Endothelial cell of umbilical vein (primary cell): ENCODE data around the gene TUT1. TPM values are rescaled to one million over a fixed set of nuclear protein-coding genes. Genes with fewer than 3 reads are reported as not detected.

Source experiments
- BruUV-seq: library from RNA; stranded (reverse); fragments of 400-500 nt; replicated peaks from 2 replicates; lab custom pipeline; 2021; lab: Mats Ljungman, UMichigan
- CTCF ChIA-PET: fragments of 300-600, 350-600 bp; sonication (Branson Sonifier 250); formaldehyde crosslinking; loops from one replicate; lab custom pipeline; 2021; ENCODE audit warnings: antibody characterized with exemption, inconsistent platforms; lab: Charles Lee
- POLR2A ChIA-PET: fragments of 300-600, 350-600 bp; sonication (Branson Sonifier 250); formaldehyde crosslinking; loops from one replicate; lab custom pipeline; 2021; ENCODE audit warnings: antibody characterized with exemption, inconsistent platforms; lab: Charles Lee
- DNase-seq: peaks from one replicate; pipeline ENCODE4 v3.0.0-alpha.2; 2011; ENCODE audit warnings: low read depth, low spot score
- FAIRE-seq: peaks from 2 replicates; lab custom pipeline; 2011; peaks lifted over from hg19 to GRCh38; lab: Jason Lieb, UNC
- H2AFZ ChIP-seq: 2 replicates; pipeline ENCODE4 v1.6.0; 2012; ENCODE audit warnings: low read depth, low read length, control low read depth, inconsistent platforms
- H3K27ac ChIP-seq: 2 replicates; pipeline ENCODE4 v1.5.1; 2011; ENCODE audit warnings: low read depth, mild to moderate bottlenecking, control low read depth, low read length, moderate library complexity; ENCODE audit not compliant: insufficient read depth
- H3K27me3 ChIP-seq, 2 experiments: 2 replicates each; pipeline versions ENCODE4 v1.6.0 to v1.6.1; 2011; ENCODE audit warnings: low read length in 2 of 2, mixed read lengths in 1 of 2; ENCODE audit not compliant: control insufficient read depth in 2 of 2, insufficient read depth in 2 of 2
- H3K36me3 ChIP-seq, 2 experiments: 2 replicates in 1 of 2; 3 replicates in 1 of 2; pipeline ENCODE4 v1.5.1; 2011; ENCODE audit warnings: low read length in 2 of 2, mild to moderate bottlenecking in 1 of 2, moderate library complexity in 1 of 2; ENCODE audit not compliant: control insufficient read depth in 2 of 2, insufficient read depth in 2 of 2; ENCODE audit errors: extremely low read depth in 1 of 2
- H3K4me1 ChIP-seq: 3 replicates; pipeline ENCODE4 v1.5.1; 2011; ENCODE audit warnings: mild to moderate bottlenecking, low read length; ENCODE audit not compliant: control insufficient read depth, insufficient read depth; ENCODE audit errors: extremely low read depth
- H3K4me2 ChIP-seq: 2 replicates; pipeline ENCODE4 v1.6.1; 2011; ENCODE audit warnings: low read length, control low read depth, mixed read lengths; ENCODE audit not compliant: insufficient read depth
- H3K4me3 ChIP-seq, 3 experiments: fragments of 200-600 bp in 1 of 3; sonication (generic), shearing (Covaris generic) in 1 of 3; replicated peaks in 1 of 3; 2 replicates each; pipeline ENCODE4 v1.5.1; 2011 to 2016; ENCODE audit warnings: control low read depth in 3 of 3, low read length in 3 of 3, mild to moderate bottlenecking in 2 of 3, inconsistent platforms in 1 of 3, low read depth in 1 of 3, moderate library complexity in 1 of 3; ENCODE audit not compliant: insufficient read depth in 1 of 3
- H3K79me2 ChIP-seq: 2 replicates; pipeline ENCODE4 v1.6.0; 2012; ENCODE audit warnings: low read length, inconsistent platforms; ENCODE audit not compliant: control insufficient read depth, insufficient read depth
- H3K9ac ChIP-seq: replicated peaks from 2 replicates; pipeline ENCODE3; 2011; ENCODE audit warnings: low read length, control low read depth; ENCODE audit not compliant: insufficient read depth; ENCODE audit errors: extremely low read depth
- H3K9me1 ChIP-seq: replicated peaks from 3 replicates; pipeline ENCODE4 v1.6.0; 2011; ENCODE audit warnings: mild to moderate bottlenecking, low read length; ENCODE audit not compliant: control insufficient read depth, insufficient read depth; ENCODE audit errors: extremely low read depth
- H3K9me3 ChIP-seq: replicated peaks from 2 replicates; pipeline ENCODE4 v1.5.1; 2012; ENCODE audit warnings: low read length, inconsistent platforms; ENCODE audit not compliant: control insufficient read depth, insufficient read depth
- H4K20me1 ChIP-seq: replicated peaks from 2 replicates; pipeline ENCODE3; 2011; ENCODE audit warnings: mild to moderate bottlenecking, low read length; ENCODE audit not compliant: control insufficient read depth, insufficient read depth; ENCODE audit errors: extremely low read depth
- EZH2 ChIP-seq: IDR thresholded peaks from 2 replicates; pipeline ENCODE4 v1.6.1; 2012; ENCODE audit warnings: borderline replicate concordance, low read depth, mild to moderate bottlenecking, moderate library complexity, low read length, inconsistent platforms; ENCODE audit not compliant: severe bottlenecking
- FOS ChIP-seq: IDR thresholded peaks from 2 replicates; pipeline ENCODE4 v1.6.1; 2011; ENCODE audit warnings: mild to moderate bottlenecking, low read length, moderate library complexity, borderline replicate concordance; ENCODE audit not compliant: insufficient read depth
- GATA2 ChIP-seq: IDR thresholded peaks from 2 replicates; pipeline ENCODE4 v1.7.0; 2011; ENCODE audit warnings: low read depth, mild to moderate bottlenecking, moderate library complexity, mixed read lengths, low read length; ENCODE audit not compliant: insufficient read length, insufficient read depth
- JUN ChIP-seq: IDR thresholded peaks from 2 replicates; pipeline ENCODE4 v1.6.1; 2011; ENCODE audit warnings: borderline replicate concordance, low read depth; ENCODE audit not compliant: insufficient read length, insufficient read depth
- MYC ChIP-seq: IDR thresholded peaks from one replicate; pipeline ENCODE4 v1.6.1; 2011; ENCODE audit warnings: mild to moderate bottlenecking, low read depth, low read length
- POLR2A ChIP-seq: IDR thresholded peaks from 2 replicates; pipeline ENCODE4 v1.6.1; 2012; ENCODE audit warnings: low read depth, mild to moderate bottlenecking, control low read depth, low read length
- POLR2AphosphoS5 ChIP-seq: IDR thresholded peaks from 2 replicates; pipeline ENCODE4 v1.6.1; 2012; ENCODE audit warnings: low read depth, mild to moderate bottlenecking, control low read depth, low read length, moderate library complexity; ENCODE audit not compliant: insufficient read depth
- dilution Hi-C: fragments of 300-500 bp; cut with MboI; formaldehyde crosslinking; loops from one replicate; pipeline ENCODE4 v1.15.0; 2019; ENCODE audit warnings: low sequenced_read_pairs; ENCODE audit not compliant: extremely low pct_ligation_motif_present
- intact Hi-C: fragments of 100-400 bp; cut with micrococcal nuclease; formaldehyde crosslinking; loops from one replicate; pipeline ENCODE4 v1.10.0; 2022
- polyA plus RNA-seq, 4 experiments: library from polyadenylated mRNA; depleted of rRNA in 3 of 4; stranded (reverse) in 3 of 4; unstranded in 1 of 4; fragments of >200 nt; gene quantifications; 2 replicates each; pipeline versions ENCODE4 v1.2.1 to v1.2.3, GENCODE V29; 2011 to 2012; ENCODE audit warnings: missing spikeins in 1 of 4
- total RNA-seq: library from RNA; stranded (reverse); gene quantifications from 2 replicates; pipeline ENCODE4 v1.2.3, GENCODE V29; 2021
- TF ChIP-seq, protein P1 (sequence below), 2 donors: IDR thresholded peaks; 1 replicate in 1 of 2; 2 replicates in 1 of 2; pipeline ENCODE4 v1.5.1; 2011; ENCODE audit warnings: low read length in 2 of 2, mild to moderate bottlenecking in 2 of 2, moderate library complexity in 2 of 2, control low read depth in 1 of 2, inconsistent platforms in 1 of 2, low read depth in 1 of 2; ENCODE audit not compliant: insufficient read depth in 1 of 2; ENCODE audit errors: extremely low read depth in 1 of 2

TUT1 gene
- total and polyA plus RNA-seq, 2 donors (not counting 3 experiments of a cell fraction or from before 2014, with no cell fraction given) = 12.7 to 16.9 TPM

DNA sequence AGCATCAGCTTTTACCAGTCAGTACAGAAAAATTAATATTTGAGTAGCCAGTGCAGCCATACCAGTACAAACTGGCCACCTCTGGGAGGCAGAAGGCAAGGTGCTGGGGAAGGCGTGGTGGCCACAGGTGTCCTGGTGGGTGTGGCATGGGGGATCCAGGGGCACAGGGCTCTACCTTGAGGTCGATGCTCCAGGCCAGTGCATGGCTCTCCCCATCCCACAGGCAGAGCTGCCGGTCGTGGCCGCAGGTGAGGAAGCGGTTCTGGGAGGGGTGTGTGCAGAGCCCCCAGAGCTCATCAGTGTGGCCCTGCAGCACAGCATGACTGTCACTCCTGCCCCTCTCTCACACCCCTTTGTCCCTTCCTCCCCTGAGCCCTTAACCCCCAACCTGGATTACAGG lies 14.1 kb upstream of the TUT1 start:
- peaks cover 0 to 13% of the 10 kb centered on the region in 2 experiments for H3K36me3 ChIP-seq
- H4K20me1 ChIP-seq = no peaks in the 10 kb centered on the region
- DNase-seq (no peak), FAIRE-seq (no peak)
- no peaks in the 10 kb centered on the region for H3K9me3 ChIP-seq
- ChIA-PET POLR2A (no interaction called here), CTCF (interaction anchor here (1.9 kb wide), 1 partner anchor 181 kb away, joined by 4 read pairs; no protein-coding TSS in a partner anchor)
- no peak overlapping the region for H3K9ac ChIP-seq
- BruUV-seq = no TSS peak
- no peak overlapping the region for H3K4me2 ChIP-seq
- TF ChIP-seq, protein P1, sequence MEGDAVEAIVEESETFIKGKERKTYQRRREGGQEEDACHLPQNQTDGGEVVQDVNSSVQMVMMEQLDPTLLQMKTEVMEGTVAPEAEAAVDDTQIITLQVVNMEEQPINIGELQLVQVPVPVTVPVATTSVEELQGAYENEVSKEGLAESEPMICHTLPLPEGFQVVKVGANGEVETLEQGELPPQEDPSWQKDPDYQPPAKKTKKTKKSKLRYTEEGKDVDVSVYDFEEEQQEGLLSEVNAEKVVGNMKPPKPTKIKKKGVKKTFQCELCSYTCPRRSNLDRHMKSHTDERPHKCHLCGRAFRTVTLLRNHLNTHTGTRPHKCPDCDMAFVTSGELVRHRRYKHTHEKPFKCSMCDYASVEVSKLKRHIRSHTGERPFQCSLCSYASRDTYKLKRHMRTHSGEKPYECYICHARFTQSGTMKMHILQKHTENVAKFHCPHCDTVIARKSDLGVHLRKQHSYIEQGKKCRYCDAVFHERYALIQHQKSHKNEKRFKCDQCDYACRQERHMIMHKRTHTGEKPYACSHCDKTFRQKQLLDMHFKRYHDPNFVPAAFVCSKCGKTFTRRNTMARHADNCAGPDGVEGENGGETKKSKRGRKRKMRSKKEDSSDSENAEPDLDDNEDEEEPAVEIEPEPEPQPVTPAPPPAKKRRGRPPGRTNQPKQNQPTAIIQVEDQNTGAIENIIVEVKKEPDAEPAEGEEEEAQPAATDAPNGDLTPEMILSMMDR (IDR thresholded peaks at IDR 0.05; ENCODE audit: extremely low read depth in 1 of 2, insufficient read depth in 1 of 2, low read depth in 1 of 2, low read length in 2 of 2) = no peak
- no peak for TF ChIP-seq JUN
- no peak for TF ChIP-seq MYC
- no peak for TF ChIP-seq EZH2
- no peak for TF ChIP-seq GATA2
- no peak for TF ChIP-seq FOS
- TF ChIP-seq POLR2AphosphoS5 = no peak
- no peak for TF ChIP-seq POLR2A
- H2AFZ ChIP-seq = no peak overlapping the region
- intact Hi-C loops (no loop called here), dilution Hi-C loops (no loop called here)
- peaks cover 7% of the 10 kb centered on the region for H3K4me1 ChIP-seq
- H3K9me1 ChIP-seq = no peaks in the 10 kb centered on the region
- no peak overlapping the region for H3K4me3 ChIP-seq
- H3K27ac ChIP-seq = no peak overlapping the region
- H3K27me3 ChIP-seq = no peaks in the 10 kb centered on the region
- peaks cover 10% of the 10 kb centered on the region for H3K79me2 ChIP-seq
